NCI-H146 (cell line): ENCODE measurements around the gene CCNJ.

ENCODE experiments used
- DNase-seq: peaks from one replicate; lab custom pipeline; 2025; lab: John Stamatoyannopoulos, UW

Gene CCNJ

DNA sequence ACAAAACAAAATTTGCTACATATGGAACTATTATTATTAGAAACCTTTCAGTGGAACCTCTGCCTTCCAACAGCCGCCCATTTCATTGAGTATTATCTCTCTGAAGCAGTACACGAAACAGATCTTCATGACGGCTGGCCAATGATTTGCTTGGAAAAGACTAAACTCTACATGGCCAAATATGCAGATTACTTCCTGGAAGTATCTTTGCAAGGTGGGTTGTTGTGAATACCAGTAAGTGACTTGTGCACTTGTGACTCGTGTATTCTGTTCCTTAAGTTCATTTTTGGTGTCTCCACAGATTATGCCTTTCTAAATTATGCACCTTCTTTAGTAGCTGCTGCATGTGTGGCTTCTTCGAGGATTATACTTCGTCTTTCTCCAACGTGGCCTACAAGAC, 13.4 kb downstream of the CCNJ start:
- DNase-seq = no peak

- DNase-seq = no peak
Observed at GRCh38 chr10:96061232-96061631, 17.8 kb downstream of the CCNJ start.

GRCh38 chr10:96072674-96073073, 29.3 kb downstream of the CCNJ start:
- no peak for DNase-seq

- DNase-seq = no peak
Observed at GRCh38 chr10:96073722-96074121, 30.3 kb downstream of the CCNJ start.

- no peak for DNase-seq
Observed at GRCh38 chr10:96074776-96075175, 31.4 kb downstream of the CCNJ start.

GRCh38 chr10:96075977-96076376, 32.6 kb downstream of the CCNJ start:
- DNase-seq = no peak

GRCh38 chr10:96077156-96077555, 33.8 kb downstream of the CCNJ start:
- DNase-seq = no peak

DNA sequence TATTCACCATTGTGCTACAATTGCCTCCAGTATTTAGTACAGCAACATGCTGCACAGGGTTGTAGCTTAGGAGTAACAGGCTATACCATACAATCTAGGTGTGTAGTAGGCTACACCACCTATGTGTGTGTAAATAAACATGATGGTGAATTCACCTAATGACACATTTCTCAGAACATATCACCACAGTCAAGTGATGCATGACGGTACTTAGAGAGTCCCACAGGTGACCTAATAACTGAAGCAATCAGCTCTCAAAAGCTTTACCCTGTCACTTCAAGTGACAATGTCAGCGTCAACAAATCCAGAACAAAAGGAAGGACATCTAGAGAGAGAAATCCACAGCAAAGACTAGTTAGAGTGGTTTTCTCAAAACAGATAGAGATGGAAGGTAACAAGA, 38.8 kb downstream of the CCNJ start:
- DNase-seq = no peak

DNA sequence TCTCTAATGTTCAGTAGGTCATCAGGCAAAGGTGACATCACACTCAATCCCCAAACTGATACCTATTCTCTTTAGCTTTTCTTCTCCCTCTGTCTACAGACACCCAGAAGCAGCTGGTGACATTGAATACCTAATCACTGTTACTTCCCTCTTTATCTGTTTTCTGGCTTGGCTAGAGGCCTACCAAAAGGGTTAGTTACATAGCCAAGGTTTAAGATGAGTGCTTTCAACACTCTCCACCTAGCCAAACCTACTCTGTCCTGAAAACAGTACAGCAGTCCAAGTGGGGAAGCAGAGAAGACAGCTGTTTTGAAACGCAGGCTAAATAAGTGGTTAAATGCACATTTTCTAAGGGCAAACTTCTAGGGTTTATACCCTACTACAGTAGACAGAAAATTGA, 39.4 kb downstream of the CCNJ start:
- no peak for DNase-seq

DNA sequence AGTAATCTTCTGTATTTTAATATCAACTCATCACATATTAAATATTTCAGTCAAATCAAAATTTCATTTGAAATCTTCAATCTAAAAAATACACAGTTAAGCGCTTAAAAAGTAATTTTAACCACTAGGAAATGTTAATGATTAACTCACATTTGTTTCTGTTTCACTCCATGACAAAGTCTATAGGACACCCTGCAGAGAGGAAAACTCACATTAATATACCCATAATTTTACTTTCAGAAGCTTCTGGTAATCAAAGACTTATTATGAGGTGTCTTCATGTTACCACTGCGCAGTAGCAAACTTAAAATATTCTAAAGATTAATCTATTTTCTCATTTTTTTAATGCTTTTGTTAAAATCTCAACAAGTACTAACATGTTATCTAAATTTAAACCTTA, 45.7 kb downstream of the CCNJ start:
- no peak for DNase-seq

DNA sequence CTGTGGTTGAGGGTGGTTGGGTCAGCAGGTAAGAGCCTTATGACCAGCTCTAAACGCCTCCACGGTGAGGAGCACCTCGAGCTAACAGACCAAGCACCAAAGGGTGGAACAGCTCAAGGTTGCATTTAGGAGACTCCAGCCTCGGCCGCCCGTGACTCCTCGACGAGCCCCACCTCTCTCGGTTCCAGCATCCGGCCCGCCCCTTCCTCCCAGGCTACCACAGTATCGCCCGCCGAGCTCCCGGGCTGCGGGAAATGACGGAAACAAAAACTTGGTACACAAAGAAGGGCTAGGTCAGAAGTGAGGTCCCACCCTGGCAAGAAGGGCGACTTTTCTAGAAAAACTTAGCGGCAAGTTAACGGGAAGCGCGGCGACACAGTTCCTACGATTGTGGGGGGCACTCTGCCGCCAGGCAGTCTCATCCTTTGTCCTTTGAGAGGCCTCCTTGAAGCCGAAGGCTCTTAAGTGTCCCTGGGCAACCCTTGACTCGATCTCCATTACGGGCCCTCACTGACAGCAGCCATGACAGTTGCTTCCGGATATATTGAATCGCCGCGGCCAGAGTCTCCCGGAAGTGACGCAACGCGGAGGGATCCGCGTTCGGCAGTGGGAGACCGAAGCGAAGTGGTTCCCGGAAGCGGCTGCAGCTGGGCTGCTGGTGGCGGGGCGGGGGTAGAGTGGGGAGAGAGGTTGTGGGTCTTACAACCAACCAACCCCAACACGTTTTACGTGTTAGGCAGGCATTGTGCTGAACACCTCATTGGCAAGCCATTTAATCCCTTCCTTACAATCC, 46.5 kb downstream of the CCNJ start:
- DNase-seq = peak; percentile 94

- no peak for DNase-seq
Observed at GRCh38 chr10:96090463-96090800, 47.0 kb downstream of the CCNJ start.

GRCh38 chr10:96092999-96093767, 49.8 kb downstream of the CCNJ start:
- DNase-seq = no peak

DNA sequence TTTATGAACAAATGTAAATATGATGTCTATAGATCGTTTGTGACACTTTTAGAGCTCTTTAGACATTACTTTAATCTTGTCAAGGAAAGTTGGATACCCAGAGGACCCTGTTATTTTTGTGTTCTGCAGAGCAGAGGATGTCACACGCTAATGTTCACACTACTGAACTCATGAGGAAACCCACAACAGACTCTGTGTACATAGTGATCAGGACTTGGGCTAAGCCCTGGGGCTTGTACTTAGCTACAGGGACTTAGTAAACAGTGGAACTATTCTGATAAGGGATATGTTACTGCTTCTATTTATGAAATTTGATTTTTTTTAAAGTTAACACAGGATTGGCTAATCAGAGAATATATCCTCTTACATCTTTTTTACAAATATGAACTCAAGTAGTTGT, 50.6 kb downstream of the CCNJ start:
- DNase-seq = no peak

DNA sequence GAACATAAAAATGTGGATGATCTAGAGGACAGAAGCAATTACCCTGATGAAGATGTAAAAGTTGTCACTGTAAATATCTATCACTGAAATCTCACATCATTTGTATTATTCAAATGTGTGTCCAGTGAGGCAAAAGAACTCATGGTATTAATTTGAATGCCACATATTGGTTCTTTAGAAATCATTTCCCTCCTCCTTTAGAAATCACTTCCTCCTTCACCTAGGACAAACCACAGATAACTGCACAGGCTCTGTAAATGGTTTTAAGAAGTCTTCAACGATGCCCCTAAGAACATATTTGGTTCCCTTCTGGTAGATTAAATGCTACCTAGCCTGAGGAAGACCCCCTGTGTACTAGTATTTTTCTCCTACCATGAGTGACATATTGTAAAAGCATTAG, 53.6 kb downstream of the CCNJ start:
- no peak for DNase-seq

DNA sequence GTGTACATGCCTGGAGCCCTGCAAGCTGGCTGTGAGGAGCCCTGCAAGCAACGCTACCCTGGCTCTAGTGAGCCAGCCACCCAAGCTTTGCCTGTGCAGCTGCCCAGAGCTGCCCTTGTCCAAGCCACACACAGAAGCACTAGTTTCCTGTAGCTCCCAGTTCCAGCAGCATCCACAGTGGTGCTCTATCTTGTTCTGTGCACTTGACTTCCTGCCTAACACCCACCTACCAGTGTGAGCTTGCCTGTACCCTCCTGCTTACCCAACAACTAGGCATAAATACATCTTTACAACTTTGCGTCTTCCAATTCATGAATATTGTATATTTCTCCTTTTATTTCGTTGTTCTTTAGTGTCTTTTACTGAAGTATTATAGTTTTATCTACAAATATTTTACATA, 54.5 kb downstream of the CCNJ start:
- DNase-seq = no peak

GRCh38 chr10:96107623-96108038, 64.2 kb downstream of the CCNJ start:
- DNase-seq = no peak
